Measurements from ENCODE around the gene CDH12.

Gene CDH12

DNA sequence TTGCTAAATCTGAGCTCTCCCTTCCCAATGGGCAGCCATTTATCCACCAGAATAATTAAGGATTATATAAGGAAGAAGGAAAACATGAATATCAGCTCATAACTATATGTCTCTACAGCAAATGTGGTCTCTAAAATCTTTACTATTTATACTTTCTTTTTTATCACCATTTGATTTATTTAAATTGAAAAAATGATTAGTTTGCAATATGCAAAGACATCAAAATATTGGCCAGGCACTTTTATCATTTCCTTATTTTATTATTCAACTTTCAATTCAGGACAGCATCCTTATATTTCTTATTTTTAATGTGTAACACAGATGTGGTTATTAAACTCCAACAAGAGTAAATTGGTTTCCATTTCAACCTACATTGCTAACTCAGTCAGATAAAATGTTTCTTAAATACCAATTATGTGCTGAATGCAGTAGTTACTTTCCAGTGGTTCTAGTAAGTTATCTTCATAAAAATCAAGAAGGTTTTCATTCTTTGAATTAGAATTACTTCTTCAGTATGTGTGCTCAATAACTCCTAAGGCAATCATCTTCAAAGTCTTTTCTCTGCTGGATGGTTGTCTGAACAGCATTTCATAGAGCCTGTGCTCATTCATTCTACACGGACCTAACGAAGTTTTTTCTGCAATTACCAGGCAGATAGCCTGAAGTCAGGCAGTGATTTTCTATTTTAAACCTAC, 1148.0 kb downstream of the CDH12 start:
- no peaks in the 10 kb centered on the region for H3K9me3 Mint-ChIP-seq
- H3K27ac Mint-ChIP-seq = no peak overlapping the region

DNA sequence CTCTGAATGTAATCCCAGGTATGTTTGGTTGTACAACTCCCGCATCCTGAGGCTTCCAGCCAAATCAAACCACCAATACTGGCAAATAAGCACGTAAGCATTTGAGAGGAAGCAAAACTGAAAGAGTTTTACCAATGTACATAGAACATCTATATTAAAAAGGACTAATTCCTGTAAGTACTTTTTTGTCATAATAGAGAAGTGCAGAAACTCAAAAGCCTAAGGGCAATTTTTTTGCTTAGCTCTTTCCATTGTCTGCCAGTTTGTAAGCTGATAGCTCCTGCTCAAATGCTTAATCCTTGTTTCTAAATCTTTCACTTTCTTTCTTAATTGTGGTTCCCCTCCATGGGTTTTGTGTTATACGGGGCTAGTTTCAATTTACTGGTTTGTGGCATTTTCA, 1151.8 kb downstream of the CDH12 start:
- TF ChIP-seq, protein P1, sequence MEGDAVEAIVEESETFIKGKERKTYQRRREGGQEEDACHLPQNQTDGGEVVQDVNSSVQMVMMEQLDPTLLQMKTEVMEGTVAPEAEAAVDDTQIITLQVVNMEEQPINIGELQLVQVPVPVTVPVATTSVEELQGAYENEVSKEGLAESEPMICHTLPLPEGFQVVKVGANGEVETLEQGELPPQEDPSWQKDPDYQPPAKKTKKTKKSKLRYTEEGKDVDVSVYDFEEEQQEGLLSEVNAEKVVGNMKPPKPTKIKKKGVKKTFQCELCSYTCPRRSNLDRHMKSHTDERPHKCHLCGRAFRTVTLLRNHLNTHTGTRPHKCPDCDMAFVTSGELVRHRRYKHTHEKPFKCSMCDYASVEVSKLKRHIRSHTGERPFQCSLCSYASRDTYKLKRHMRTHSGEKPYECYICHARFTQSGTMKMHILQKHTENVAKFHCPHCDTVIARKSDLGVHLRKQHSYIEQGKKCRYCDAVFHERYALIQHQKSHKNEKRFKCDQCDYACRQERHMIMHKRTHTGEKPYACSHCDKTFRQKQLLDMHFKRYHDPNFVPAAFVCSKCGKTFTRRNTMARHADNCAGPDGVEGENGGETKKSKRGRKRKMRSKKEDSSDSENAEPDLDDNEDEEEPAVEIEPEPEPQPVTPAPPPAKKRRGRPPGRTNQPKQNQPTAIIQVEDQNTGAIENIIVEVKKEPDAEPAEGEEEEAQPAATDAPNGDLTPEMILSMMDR (IDR thresholded peaks at IDR 0.05) = no peak
- H3K4me1 Mint-ChIP-seq = no peaks in the 10 kb centered on the region
- H3K9me3 Mint-ChIP-seq = peaks cover 7% of the 10 kb centered on the region
- H3K36me3 Mint-ChIP-seq (ENCODE audit: low read depth) = no peaks in the 10 kb centered on the region
- DNase-seq = no peak
- no peak overlapping the region for H3K4me3 Mint-ChIP-seq
- H3K27me3 Mint-ChIP-seq (ENCODE audit: low read depth, poor library complexity) = no peaks in the 10 kb centered on the region
- no peak overlapping the region for H3K27ac Mint-ChIP-seq

More for the DNA sequence above, 1148.0 kb downstream of the CDH12 start:
- Mint-ChIP-seq H3K4me3 (no peak overlapping the region), H3K27me3 (ENCODE audit: low read depth, poor library complexity) (no peaks in the 10 kb centered on the region), H3K4me1 (no peaks in the 10 kb centered on the region), H3K36me3 (ENCODE audit: low read depth) (no peaks in the 10 kb centered on the region)
- DNase-seq = no peak
- TF ChIP-seq, protein P1 (IDR thresholded peaks at IDR 0.05) = no peak
